NCI-H524 treated with DMSO at 0.1 percent for 48 hours (cell line): ENCODE results near the gene ZNF334.
A peak's percentile ranks its signal among the peaks of the same experiment; 100 is the strongest.

Experiments
- DNase-seq: peaks from one replicate; lab custom pipeline; 2025; lab: John Stamatoyannopoulos, UW

Gene ZNF334

DNA sequence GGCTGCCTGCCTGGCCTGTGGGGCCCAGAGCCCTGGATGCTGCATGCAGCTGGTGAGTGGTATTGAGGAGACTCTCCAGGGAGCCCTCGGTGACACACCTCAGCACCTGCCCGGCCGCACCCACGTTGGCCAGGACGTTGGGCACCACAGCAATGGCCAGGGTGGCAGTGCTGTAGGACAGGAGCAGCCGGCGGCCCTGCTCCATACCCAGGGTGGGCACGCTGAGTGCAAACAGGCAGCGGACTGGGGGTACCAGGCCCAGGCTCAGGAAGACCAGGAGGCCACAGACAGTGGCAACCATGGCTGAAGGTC lies 32.4 kb upstream of the ZNF334 start:
- DNase-seq: no peak

DNA sequence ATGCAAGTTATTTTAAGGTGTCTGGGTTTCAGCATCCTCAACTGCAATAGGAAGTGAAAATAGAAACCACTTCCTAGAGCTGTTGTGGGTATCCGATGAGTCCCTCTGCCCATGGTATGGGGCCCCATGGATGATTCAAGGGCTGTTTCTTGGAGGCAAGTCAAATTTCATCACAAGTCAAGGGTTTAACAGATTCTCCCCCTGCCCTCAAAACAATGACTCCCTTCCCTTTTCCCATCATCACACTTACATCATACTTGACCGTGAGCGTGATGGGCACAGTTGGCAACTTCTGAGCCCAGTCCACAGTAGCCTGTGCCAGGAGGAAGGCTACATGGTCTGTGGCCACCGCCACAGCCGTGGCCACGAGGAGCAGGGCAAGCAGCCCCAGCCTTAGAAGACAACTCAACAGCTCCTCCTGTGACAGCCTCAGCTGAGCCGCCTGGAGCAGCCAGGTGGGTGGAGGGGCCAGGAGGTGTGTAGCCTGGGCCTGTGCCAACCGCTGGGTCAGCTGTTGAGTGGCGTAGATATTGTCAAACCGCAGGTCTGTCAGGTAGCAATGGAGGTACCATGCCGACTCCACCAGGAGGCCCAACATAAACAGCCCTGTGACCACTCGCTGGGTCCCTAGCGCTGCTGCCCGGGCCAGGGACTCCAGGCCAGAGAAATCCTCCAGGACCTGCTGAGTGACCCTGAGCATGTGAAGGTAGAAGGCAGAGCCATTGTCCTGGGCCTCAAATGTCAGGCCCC lies 31.9 kb upstream of the ZNF334 start:
- no peak for DNase-seq

GRCh38 chr20:46544576-46544975 lies 31.2 kb upstream of the ZNF334 start:
- DNase-seq: no peak

GRCh38 chr20:46543959-46544358 lies 30.6 kb upstream of the ZNF334 start:
- no peak for DNase-seq

DNA sequence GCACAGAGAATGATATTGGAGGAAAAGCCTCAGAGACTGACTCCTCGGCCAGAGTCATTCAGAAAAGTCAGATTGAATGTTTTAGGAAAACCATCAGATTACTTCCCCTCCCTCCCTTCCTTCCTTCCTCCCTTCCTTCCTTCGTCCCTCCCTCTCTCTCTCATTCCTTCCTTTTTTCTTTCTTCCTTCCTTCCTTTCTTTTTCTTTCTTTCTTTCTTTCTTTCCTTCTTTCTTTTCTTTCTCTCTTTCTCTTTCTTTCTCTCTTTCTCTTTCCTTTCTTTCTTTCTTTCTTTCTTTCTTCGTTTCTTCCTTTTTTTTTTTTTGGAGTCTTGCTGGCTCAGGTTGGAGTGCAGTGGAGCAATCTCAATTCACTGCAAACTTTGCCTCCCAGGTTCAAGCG lies 29.7 kb upstream of the ZNF334 start:
- no peak for DNase-seq

DNA sequence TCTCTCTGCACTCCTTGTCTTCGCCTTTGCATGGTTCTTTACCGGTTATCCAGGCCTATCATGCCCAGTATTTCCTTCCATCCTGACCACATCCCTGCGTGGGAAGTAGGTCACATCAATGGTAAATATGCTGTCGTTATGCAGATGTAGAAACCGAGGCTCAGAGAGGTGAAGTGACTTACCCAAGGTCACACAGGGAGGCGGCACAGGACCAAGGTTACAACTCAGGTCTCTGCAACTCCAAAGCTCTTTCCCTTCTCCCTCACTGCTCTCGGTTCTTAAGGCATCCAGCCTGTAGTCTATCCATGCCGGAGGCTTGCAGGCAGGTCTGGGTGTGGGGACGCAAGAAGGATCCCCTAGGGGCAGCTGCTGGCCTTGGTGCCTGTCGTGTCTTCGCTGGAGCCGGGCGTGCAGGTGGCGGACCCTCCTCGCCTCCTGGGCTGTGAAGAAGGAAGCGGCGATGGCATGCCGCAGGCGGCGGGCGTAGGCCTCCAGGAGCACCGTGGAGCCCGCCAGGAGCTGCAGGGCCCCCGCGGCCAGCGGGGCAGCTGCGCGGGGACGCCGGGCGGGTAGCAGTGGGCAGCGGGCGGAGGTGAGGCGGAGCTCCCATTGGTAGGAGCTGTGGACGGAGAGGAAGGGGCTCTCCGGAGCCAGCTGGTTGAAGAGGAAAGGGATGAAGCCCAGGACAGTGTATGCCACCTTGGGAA lies 28.0 kb upstream of the ZNF334 start:
- no peak for DNase-seq

GRCh38 chr20:46539113-46539512 lies 25.8 kb upstream of the ZNF334 start:
- no peak for DNase-seq

DNA sequence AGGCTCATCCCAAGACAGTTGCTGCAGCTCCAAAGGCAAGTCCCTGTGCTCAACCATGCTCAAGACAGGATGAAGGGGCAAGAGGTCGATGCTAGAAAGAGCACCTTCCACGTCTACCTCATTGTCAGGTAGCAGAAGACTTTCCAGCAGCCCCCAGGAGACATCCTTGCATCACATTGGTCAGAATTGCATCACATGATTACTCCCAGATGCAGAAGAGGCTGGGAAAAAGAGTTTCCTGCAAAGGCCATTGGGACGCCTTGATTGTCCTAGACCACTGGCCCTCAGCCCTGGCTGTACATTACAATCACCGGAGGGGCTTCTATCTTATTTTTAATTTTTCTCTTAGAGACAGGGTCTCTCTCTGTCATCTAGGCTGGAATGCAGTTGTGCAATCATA lies 17.3 kb upstream of the ZNF334 start:
- no peak for DNase-seq

GRCh38 chr20:46523696-46524328 lies 10.5 kb upstream of the ZNF334 start:
- DNase-seq: no peak

- no peak for DNase-seq
Measured at GRCh38 chr20:46523108-46523507, 9.7 kb upstream of the ZNF334 start.

DNA sequence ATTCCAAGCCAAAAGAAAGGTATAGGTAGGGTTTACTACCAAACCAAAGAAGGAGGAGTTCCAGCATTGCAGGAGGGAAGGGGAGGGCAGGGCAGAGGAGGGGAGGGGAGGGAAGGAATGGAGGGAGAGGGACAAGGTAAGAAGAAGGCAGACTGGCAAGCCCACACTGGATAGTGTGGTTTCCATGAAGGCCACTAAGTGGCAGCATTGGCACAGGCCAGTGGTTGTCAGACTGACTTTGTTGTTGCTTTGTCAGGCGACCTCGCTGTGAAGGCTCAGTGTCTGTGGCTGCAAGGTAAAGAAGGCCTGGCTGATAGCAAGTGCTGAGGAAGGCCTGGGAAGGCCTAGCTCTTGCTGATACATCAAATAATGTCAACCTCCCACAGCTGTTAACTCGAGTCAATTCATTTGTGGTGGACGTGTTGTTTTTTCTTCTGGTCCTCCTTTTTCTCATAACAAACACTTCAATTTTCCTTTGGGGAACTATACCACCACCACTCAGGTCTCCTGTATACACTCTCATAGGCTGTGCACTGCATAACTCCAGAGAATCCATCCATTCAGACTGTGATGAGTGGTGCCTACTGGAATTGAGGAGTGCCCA lies 7.7 kb upstream of the ZNF334 start:
- peak; percentile 9 for DNase-seq

DNA sequence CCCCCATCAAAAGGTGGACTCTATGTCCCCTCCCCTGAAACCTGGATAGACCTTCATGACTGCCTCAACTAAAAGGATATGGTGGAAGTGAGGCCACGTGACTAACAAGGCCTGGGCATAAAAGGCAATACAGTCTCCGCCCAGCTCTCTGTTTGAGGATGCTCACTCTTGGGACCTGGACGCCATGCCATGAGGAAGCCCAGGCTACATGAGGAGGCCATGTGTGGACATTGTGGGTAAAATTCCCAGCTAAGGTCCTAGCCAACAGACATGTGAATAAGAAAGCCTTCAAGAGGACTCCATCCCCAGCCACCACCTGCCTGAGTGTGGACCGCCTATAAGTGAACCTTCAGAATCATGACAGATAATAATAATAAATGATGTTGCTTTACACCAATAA lies 7.2 kb upstream of the ZNF334 start:
- DNase-seq: no peak

DNA sequence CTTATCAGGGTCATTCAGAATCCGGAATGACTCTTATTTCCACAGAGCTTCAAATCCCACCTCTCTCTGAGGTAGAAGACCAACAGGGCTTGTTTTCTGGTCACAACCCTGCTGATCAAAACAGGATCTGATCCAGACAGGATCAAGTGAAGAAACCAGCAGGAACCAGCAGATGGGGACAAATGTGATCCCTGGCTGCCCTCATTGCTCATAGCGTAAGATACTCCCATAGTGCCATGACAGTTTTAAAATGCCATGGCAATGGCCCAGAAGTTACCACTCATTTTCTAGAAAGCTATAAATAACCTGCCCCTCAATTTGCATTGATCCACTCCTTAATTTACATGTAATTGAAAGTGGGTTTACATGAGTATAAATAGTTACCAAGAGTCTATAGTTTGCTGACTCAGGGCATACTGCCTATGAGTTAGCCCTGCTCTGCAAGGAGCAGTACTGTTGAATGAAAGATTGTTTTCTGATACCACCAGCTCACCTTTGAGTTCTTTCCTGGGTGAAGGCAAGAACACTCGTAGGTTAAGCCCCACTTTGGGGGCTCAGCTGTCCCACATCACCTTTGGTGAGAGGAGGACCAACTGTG lies 6.2 kb upstream of the ZNF334 start:
- no peak for DNase-seq

- DNase-seq: no peak
Measured at GRCh38 chr20:46509523-46509922, 3.8 kb downstream of the ZNF334 start.

GRCh38 chr20:46507760-46508407 lies 5.5 kb downstream of the ZNF334 start:
- no peak for DNase-seq

DNA sequence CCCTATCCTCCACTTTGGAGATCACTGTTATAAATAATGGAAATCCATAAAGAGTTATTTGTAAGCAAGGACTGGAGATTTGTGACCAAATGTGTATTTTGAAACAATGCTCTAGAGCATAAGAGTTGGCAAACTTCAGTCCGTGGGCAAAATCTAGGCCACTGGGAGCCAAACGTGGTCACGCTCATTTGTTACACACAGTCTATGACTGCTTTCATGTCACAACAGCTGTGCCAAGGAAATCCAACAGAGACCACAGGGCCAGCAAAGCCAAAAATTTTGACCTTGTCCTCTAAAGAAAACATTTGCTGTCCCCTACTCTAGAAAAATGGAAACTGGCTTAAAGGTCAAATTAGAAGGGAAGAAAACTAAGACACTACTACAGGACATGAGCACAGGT lies 7.9 kb downstream of the ZNF334 start:
- DNase-seq: no peak

DNA sequence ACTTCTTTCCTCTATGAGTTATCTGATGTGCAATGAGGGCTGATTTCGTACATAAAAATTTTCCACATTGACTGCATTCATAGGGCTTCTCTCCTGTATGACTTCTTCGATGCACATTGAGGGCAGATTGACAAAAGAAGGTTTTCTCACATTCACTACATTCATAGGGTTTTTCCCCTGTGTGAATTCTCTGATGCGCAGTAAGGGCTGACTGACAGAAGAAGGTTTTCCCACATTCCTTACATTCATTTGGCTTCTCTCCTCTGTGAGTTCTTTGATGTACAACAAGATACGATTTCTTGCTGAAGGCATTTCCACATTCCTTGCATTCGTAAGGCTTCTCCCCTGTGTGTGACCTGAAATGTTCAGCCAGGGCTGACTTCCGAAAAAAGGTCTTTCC lies 11.4 kb downstream of the ZNF334 start:
- DNase-seq: no peak

GRCh38 chr20:46501337-46501942 lies 11.9 kb downstream of the ZNF334 start:
- DNase-seq: no peak

DNA sequence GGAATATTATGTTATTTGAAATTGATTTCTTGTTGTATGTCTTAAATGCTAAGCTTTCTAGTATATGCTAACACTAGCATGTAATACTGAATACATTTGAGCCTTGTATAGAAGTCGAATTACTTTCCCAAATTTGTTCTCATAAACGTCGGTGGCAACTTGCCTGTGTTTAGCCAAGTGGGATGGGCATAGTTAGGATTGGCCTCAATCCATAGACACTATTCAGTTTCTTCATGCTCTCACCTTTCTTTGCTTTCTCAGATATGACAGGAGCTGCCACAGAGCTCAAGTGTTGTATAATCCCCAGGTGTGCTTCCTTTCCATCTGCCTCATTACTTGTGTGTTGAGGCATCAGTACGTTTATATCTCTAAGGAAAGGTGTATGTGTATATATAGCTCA lies 19.3 kb downstream of the ZNF334 start:
- DNase-seq: no peak

- no peak for DNase-seq
Measured at GRCh38 chr20:46491354-46491753, 22.0 kb downstream of the ZNF334 start.

GRCh38 chr20:46488451-46488850 lies 24.9 kb downstream of the ZNF334 start:
- no peak for DNase-seq

GRCh38 chr20:46487628-46488027 lies 25.7 kb downstream of the ZNF334 start:
- DNase-seq: no peak
